ENCODE measurements around the gene CDH4. TPM values are rescaled to one million over a fixed set of nuclear protein-coding genes. Genes with fewer than 3 reads are reported as not detected.

CDH4 gene
- polyA plus RNA-seq, 1 donor (not counting 4 experiments of a cell fraction or from before 2014, with no cell fraction given), result 2.2 TPM

- dilution Hi-C loops (cut with MboI; ENCODE audit: extremely low pct_ligation_motif_present, low sequenced_read_pairs), result no loop called here
- no peak overlapping the region for H2AFZ ChIP-seq (ENCODE audit: control insufficient read depth, low read length)
- no peaks in the 10 kb centered on the region for H3K36me3 ChIP-seq (ENCODE audit: control insufficient read depth in 2 of 2, extremely low read depth in 1 of 2, insufficient read depth in 2 of 2, low read length in 2 of 2)
- no peak overlapping the region for H3K4me2 ChIP-seq (ENCODE audit: control insufficient read depth, extremely low read depth, insufficient read depth, low read depth, low read length)
- TF ChIP-seq, protein P1, sequence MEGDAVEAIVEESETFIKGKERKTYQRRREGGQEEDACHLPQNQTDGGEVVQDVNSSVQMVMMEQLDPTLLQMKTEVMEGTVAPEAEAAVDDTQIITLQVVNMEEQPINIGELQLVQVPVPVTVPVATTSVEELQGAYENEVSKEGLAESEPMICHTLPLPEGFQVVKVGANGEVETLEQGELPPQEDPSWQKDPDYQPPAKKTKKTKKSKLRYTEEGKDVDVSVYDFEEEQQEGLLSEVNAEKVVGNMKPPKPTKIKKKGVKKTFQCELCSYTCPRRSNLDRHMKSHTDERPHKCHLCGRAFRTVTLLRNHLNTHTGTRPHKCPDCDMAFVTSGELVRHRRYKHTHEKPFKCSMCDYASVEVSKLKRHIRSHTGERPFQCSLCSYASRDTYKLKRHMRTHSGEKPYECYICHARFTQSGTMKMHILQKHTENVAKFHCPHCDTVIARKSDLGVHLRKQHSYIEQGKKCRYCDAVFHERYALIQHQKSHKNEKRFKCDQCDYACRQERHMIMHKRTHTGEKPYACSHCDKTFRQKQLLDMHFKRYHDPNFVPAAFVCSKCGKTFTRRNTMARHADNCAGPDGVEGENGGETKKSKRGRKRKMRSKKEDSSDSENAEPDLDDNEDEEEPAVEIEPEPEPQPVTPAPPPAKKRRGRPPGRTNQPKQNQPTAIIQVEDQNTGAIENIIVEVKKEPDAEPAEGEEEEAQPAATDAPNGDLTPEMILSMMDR (optimal IDR thresholded peaks at IDR 0.05 in 1 of 3, IDR thresholded peaks at IDR 0.05 in 1 of 3, conservative IDR thresholded peaks at IDR 0.05 in 1 of 3; ENCODE audit: extremely low read depth in 1 of 3, insufficient read depth in 2 of 3, low read length in 3 of 3), result no peak
- TF ChIP-seq EZH2 (IDR thresholded peaks at IDR 0.05; ENCODE audit: low read length), result no peak
- H3K4me3 ChIP-seq (ENCODE audit: control insufficient read depth in 2 of 3, extremely low read depth in 1 of 3, insufficient read depth in 2 of 3, low read depth in 1 of 3, low read length in 3 of 3), result no peak overlapping the region
- H3K27ac ChIP-seq (ENCODE audit: control insufficient read depth, insufficient read depth, low read length), result no peak overlapping the region
- peaks cover 77% of the 10 kb centered on the region for H3K27me3 ChIP-seq (ENCODE audit: control insufficient read depth, extremely low read depth, insufficient read depth, low read length)
- peaks cover 20% of the 10 kb centered on the region for H3K4me1 ChIP-seq (ENCODE audit: control insufficient read depth, extremely low read depth, insufficient read depth, low read length)
- no peaks in the 10 kb centered on the region for H3K9me1 ChIP-seq (ENCODE audit: control insufficient read depth, extremely low read depth, insufficient read depth, low read length)
- H3K9ac ChIP-seq (ENCODE audit: control insufficient read depth, extremely low read depth, insufficient read depth, low read length), result no peak overlapping the region
- H3K79me2 ChIP-seq (ENCODE audit: control insufficient read depth, insufficient read depth, low read length), result no peaks in the 10 kb centered on the region
- FAIRE-seq (no peak), DNase-seq (ENCODE audit: low read depth, low spot score) (no peak)
- peaks cover 30% of the 10 kb centered on the region for H4K20me1 ChIP-seq (ENCODE audit: control insufficient read depth, extremely low read depth, insufficient read depth, low read length)
- no peaks in the 10 kb centered on the region for H3K9me3 ChIP-seq (ENCODE audit: control insufficient read depth, low read depth, low read length)
Measured at GRCh38 chr20:61801428-61801827, 549.4 kb downstream of the CDH4 start.

GRCh38 chr20:61801857-61802442, 549.9 kb downstream of the CDH4 start:
- FAIRE-seq (no peak), DNase-seq (ENCODE audit: low read depth, low spot score) (no peak)
- Histone ChIP-seq H3K36me3 (ENCODE audit: control insufficient read depth in 2 of 2, extremely low read depth in 1 of 2, insufficient read depth in 2 of 2, low read length in 2 of 2) (no peaks in the 10 kb centered on the region), H4K20me1 (ENCODE audit: control insufficient read depth, extremely low read depth, insufficient read depth, low read length) (peaks cover 30% of the 10 kb centered on the region), H3K27ac (ENCODE audit: control insufficient read depth, insufficient read depth, low read length) (no peak overlapping the region), H3K9me1 (ENCODE audit: control insufficient read depth, extremely low read depth, insufficient read depth, low read length) (no peaks in the 10 kb centered on the region), H3K4me3 (ENCODE audit: control insufficient read depth in 2 of 3, extremely low read depth in 1 of 3, insufficient read depth in 2 of 3, low read depth in 1 of 3, low read length in 3 of 3) (no peak overlapping the region), H3K27me3 (ENCODE audit: control insufficient read depth, extremely low read depth, insufficient read depth, low read length) (peaks cover 77% of the 10 kb centered on the region), H3K9ac (ENCODE audit: control insufficient read depth, extremely low read depth, insufficient read depth, low read length) (no peak overlapping the region), H3K79me2 (ENCODE audit: control insufficient read depth, insufficient read depth, low read length) (no peaks in the 10 kb centered on the region), H3K4me2 (ENCODE audit: control insufficient read depth, extremely low read depth, insufficient read depth, low read depth, low read length) (no peak overlapping the region), H2AFZ (ENCODE audit: control insufficient read depth, low read length) (no peak overlapping the region), H3K4me1 (ENCODE audit: control insufficient read depth, extremely low read depth, insufficient read depth, low read length) (peaks cover 20% of the 10 kb centered on the region), H3K9me3 (ENCODE audit: control insufficient read depth, low read depth, low read length) (no peaks in the 10 kb centered on the region)
- dilution Hi-C loops (cut with MboI; ENCODE audit: extremely low pct_ligation_motif_present, low sequenced_read_pairs), result no loop called here
- no peak for TF ChIP-seq EZH2 (IDR thresholded peaks at IDR 0.05; ENCODE audit: low read length)
- TF ChIP-seq, protein P1 (optimal IDR thresholded peaks at IDR 0.05 in 1 of 3, IDR thresholded peaks at IDR 0.05 in 1 of 3, conservative IDR thresholded peaks at IDR 0.05 in 1 of 3; ENCODE audit: extremely low read depth in 1 of 3, insufficient read depth in 2 of 3, low read length in 3 of 3), result no peak

All from keratinocyte (primary cell).